Measurements from ENCODE around the gene JCAD.

The JCAD gene

DNA sequence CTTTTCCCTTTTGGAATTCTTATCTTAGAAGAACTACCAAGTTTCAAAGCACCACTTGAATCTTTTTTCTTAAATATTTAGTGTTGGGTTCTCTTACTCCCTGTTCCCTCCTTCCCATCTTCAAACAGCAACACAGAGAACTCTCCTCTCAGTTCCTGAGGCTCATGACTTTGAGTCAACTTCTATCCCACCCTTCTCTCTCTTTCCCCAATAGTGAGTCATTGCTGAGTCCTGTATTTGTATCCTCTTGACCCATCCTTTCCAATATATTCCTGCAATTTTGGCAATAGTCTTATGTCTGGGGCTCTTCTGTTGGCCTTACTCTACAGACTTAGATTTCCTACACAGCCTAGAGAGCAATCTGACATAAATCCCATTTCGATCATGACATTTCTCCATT lies 20.8 kb upstream of the JCAD start:
- no peaks in the 10 kb centered on the region for H3K79me1 ChIP-seq (replicated peaks; ENCODE audit: low read length, poor library complexity, severe bottlenecking)
- H2BK120ac ChIP-seq (ENCODE audit: low read depth, low read length), result no peak overlapping the region
- no peak overlapping the region for H3K23ac ChIP-seq (ENCODE audit: low read length in 2 of 2)
- no peaks in the 10 kb centered on the region for H3K36me3 ChIP-seq (ENCODE audit: control insufficient read depth in 1 of 2, insufficient read depth in 2 of 2, low read depth in 1 of 2, low read length in 2 of 2)
- H4K8ac ChIP-seq (ENCODE audit: low read length), result no peak overlapping the region
- H3K27me3 ChIP-seq (ENCODE audit: control insufficient read depth in 1 of 2, insufficient read depth in 1 of 2, low read length in 2 of 2), result no peaks in the 10 kb centered on the region
- H3K4me1 ChIP-seq (ENCODE audit: control insufficient read depth, insufficient read depth, low read depth, low read length), result no peaks in the 10 kb centered on the region
- H2AK5ac ChIP-seq (ENCODE audit: low read length, severe bottlenecking), result no peak overlapping the region
- WGBS, result 98% methylated on average over 1 of the region's 1 CpG
- H3K18ac ChIP-seq (ENCODE audit: low read depth in 1 of 2, low read length in 2 of 2), result no peak overlapping the region
- H2AFZ ChIP-seq (ENCODE audit: low read depth, low read length), result no peak overlapping the region
- no peak overlapping the region for H3K4me2 ChIP-seq (ENCODE audit: low read length, poor library complexity, severe bottlenecking)
- H3K4ac ChIP-seq (ENCODE audit: low read depth in 1 of 2, low read length in 2 of 2), result no peak overlapping the region
- H3K14ac ChIP-seq (ENCODE audit: low read length in 2 of 2), result no peak overlapping the region
- H2BK15ac ChIP-seq (ENCODE audit: low read depth, poor library complexity, severe bottlenecking), result no peak overlapping the region
- H2BK5ac ChIP-seq (ENCODE audit: low read depth, low read length, poor library complexity, severe bottlenecking), result no peak overlapping the region
- no peak overlapping the region for H4K91ac ChIP-seq (ENCODE audit: low read length)
- peak; percentile 28 for DNase-seq
- no peak overlapping the region for H3K27ac ChIP-seq (ENCODE audit: low read length, poor library complexity, severe bottlenecking)
- peak overlapping the region; percentile 66 for H3K9ac ChIP-seq (ENCODE audit: low read length)
- no peak overlapping the region for H2BK12ac ChIP-seq (ENCODE audit: low read length in 2 of 2)
- H3K4me3 ChIP-seq (ENCODE audit: insufficient read depth in 1 of 2, low read depth in 1 of 2, low read length in 2 of 2), result no peak overlapping the region
- no peaks in the 10 kb centered on the region for H3K9me3 ChIP-seq (ENCODE audit: control insufficient read depth, low read length)

DNA sequence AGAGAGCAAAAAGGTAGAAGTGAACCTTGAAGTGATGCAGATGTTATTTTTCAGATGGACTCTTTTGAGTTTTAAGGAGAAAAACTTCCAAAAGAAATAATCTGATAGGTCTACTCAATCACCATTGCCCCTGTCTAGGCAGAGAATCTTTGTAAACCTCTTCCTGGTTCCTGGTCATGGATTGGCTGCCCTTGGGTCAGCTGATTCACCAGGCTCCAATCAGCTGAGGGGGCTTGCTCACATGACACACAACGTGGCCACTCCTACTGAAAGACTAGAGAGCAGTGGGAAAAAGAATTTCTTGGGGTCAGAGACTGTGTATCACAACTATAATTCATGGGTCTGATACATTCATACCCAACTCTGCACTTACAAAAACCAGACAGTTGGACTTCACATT lies 20.0 kb upstream of the JCAD start:
- Histone ChIP-seq H2BK5ac (ENCODE audit: low read depth, low read length, poor library complexity, severe bottlenecking) (no peak overlapping the region), H2AK5ac (ENCODE audit: low read length, severe bottlenecking) (no peak overlapping the region), H2BK120ac (ENCODE audit: low read depth, low read length) (no peak overlapping the region), H2BK15ac (ENCODE audit: low read depth, poor library complexity, severe bottlenecking) (no peak overlapping the region), H3K4ac (ENCODE audit: low read depth in 1 of 2, low read length in 2 of 2) (no peak overlapping the region), H3K14ac (ENCODE audit: low read length in 2 of 2) (no peak overlapping the region), H3K27ac (ENCODE audit: low read length, poor library complexity, severe bottlenecking) (no peak overlapping the region), H3K4me1 (ENCODE audit: control insufficient read depth, insufficient read depth, low read depth, low read length) (no peaks in the 10 kb centered on the region), H4K8ac (ENCODE audit: low read length) (no peak overlapping the region), H3K23ac (ENCODE audit: low read length in 2 of 2) (no peak overlapping the region), H3K4me3 (ENCODE audit: insufficient read depth in 1 of 2, low read depth in 1 of 2, low read length in 2 of 2) (no peak overlapping the region), H3K18ac (ENCODE audit: low read depth in 1 of 2, low read length in 2 of 2) (no peak overlapping the region), H3K9ac (ENCODE audit: low read length) (peak overlapping the region; percentile 66), H3K9me3 (ENCODE audit: control insufficient read depth, low read length) (no peaks in the 10 kb centered on the region), H3K79me1 (replicated peaks; ENCODE audit: low read length, poor library complexity, severe bottlenecking) (no peaks in the 10 kb centered on the region), H3K27me3 (ENCODE audit: control insufficient read depth in 1 of 2, insufficient read depth in 1 of 2, low read length in 2 of 2) (no peaks in the 10 kb centered on the region), H2BK12ac (ENCODE audit: low read length in 2 of 2) (no peak overlapping the region), H3K4me2 (ENCODE audit: low read length, poor library complexity, severe bottlenecking) (no peak overlapping the region), H4K91ac (ENCODE audit: low read length) (no peak overlapping the region), H3K36me3 (ENCODE audit: control insufficient read depth in 1 of 2, insufficient read depth in 2 of 2, low read depth in 1 of 2, low read length in 2 of 2) (no peaks in the 10 kb centered on the region), H2AFZ (ENCODE audit: low read depth, low read length) (no peak overlapping the region)
- WGBS, result 100% methylated on average over 1 of the region's 1 CpG
- DNase-seq, result no peak

DNA sequence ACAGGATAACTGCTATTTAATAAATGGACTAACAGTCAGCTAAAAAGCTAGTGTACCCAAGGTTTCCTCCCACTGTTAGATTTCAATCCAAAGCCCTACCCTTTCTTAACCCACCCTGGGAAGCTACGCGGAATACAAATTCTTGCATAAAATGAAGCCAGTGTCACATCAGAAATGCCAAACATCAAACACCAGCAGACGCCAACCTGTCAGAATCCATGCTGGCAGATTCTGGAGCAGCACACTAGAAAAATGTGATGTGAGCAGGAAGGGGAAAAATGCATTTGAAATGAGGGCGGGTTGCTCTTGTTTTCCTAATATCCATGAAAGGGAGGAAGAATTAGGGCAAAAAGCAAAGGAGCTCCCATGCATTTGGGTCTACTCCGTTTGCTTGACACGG lies 16.1 kb upstream of the JCAD start:
- 94% methylated on average over 6 of the region's 6 CpGs for WGBS
- no peaks in the 10 kb centered on the region for H3K27me3 ChIP-seq (ENCODE audit: control insufficient read depth in 1 of 2, insufficient read depth in 1 of 2, low read length in 2 of 2)
- H3K4ac ChIP-seq (ENCODE audit: low read depth in 1 of 2, low read length in 2 of 2), result no peak overlapping the region
- H2AK5ac ChIP-seq (ENCODE audit: low read length, severe bottlenecking), result no peak overlapping the region
- no peak overlapping the region for H2BK120ac ChIP-seq (ENCODE audit: low read depth, low read length)
- H3K79me1 ChIP-seq (replicated peaks; ENCODE audit: low read length, poor library complexity, severe bottlenecking), result no peaks in the 10 kb centered on the region
- H3K14ac ChIP-seq (ENCODE audit: low read length in 2 of 2), result no peak overlapping the region
- H3K9me3 ChIP-seq (ENCODE audit: control insufficient read depth, low read length), result no peaks in the 10 kb centered on the region
- no peak overlapping the region for H3K4me3 ChIP-seq (ENCODE audit: insufficient read depth in 1 of 2, low read depth in 1 of 2, low read length in 2 of 2)
- H4K91ac ChIP-seq (ENCODE audit: low read length), result no peak overlapping the region
- H4K8ac ChIP-seq (ENCODE audit: low read length), result no peak overlapping the region
- no peak overlapping the region for H3K18ac ChIP-seq (ENCODE audit: low read depth in 1 of 2, low read length in 2 of 2)
- H3K4me2 ChIP-seq (ENCODE audit: low read length, poor library complexity, severe bottlenecking), result no peak overlapping the region
- H2BK5ac ChIP-seq (ENCODE audit: low read depth, low read length, poor library complexity, severe bottlenecking), result no peak overlapping the region
- no peak overlapping the region for H3K9ac ChIP-seq (ENCODE audit: low read length)
- no peaks in the 10 kb centered on the region for H3K4me1 ChIP-seq (ENCODE audit: control insufficient read depth, insufficient read depth, low read depth, low read length)
- DNase-seq, result no peak
- no peak overlapping the region for H2AFZ ChIP-seq (ENCODE audit: low read depth, low read length)
- no peaks in the 10 kb centered on the region for H3K36me3 ChIP-seq (ENCODE audit: control insufficient read depth in 1 of 2, insufficient read depth in 2 of 2, low read depth in 1 of 2, low read length in 2 of 2)
- no peak overlapping the region for H3K23ac ChIP-seq (ENCODE audit: low read length in 2 of 2)
- H2BK12ac ChIP-seq (ENCODE audit: low read length in 2 of 2), result no peak overlapping the region
- H3K27ac ChIP-seq (ENCODE audit: low read length, poor library complexity, severe bottlenecking), result no peak overlapping the region
- no peak overlapping the region for H2BK15ac ChIP-seq (ENCODE audit: low read depth, poor library complexity, severe bottlenecking)

DNA sequence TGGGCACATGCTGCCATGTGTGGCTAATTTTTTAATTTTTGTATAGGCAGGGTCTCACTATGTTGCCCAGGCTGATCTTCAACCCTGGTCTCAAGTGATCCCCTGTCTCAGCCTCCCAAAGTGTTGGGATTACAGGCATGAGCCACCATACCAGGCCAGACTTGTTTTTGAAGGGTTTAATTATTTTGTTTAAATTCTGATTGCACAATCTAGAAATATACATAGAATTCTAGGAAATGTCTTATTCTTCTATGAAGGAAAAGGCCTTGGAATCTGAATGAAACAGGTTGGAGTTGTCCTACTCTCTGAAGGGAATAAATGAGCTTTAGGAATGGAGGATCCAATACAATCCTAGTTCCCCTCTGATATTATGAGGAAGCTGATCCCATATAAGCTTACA lies 15.5 kb upstream of the JCAD start:
- Histone ChIP-seq H3K4me2 (ENCODE audit: low read length, poor library complexity, severe bottlenecking) (no peak overlapping the region), H3K4me3 (ENCODE audit: insufficient read depth in 1 of 2, low read depth in 1 of 2, low read length in 2 of 2) (no peak overlapping the region)

More for the DNA sequence above, 15.5 kb upstream of the JCAD start:
- DNase-seq, result no peak
- Histone ChIP-seq H3K4me1 (ENCODE audit: control insufficient read depth, insufficient read depth, low read depth, low read length) (no peaks in the 10 kb centered on the region), H3K9ac (ENCODE audit: low read length) (no peak overlapping the region), H2AFZ (ENCODE audit: low read depth, low read length) (no peak overlapping the region), H3K4ac (ENCODE audit: low read depth in 1 of 2, low read length in 2 of 2) (no peak overlapping the region), H3K36me3 (ENCODE audit: control insufficient read depth in 1 of 2, insufficient read depth in 2 of 2, low read depth in 1 of 2, low read length in 2 of 2) (no peaks in the 10 kb centered on the region), H4K8ac (ENCODE audit: low read length) (no peak overlapping the region), H4K91ac (ENCODE audit: low read length) (no peak overlapping the region), H3K27me3 (ENCODE audit: control insufficient read depth in 1 of 2, insufficient read depth in 1 of 2, low read length in 2 of 2) (no peaks in the 10 kb centered on the region), H3K79me1 (replicated peaks; ENCODE audit: low read length, poor library complexity, severe bottlenecking) (no peaks in the 10 kb centered on the region), H2AK5ac (ENCODE audit: low read length, severe bottlenecking) (no peak overlapping the region), H3K27ac (ENCODE audit: low read length, poor library complexity, severe bottlenecking) (no peak overlapping the region), H3K23ac (ENCODE audit: low read length in 2 of 2) (no peak overlapping the region), H2BK120ac (ENCODE audit: low read depth, low read length) (no peak overlapping the region), H3K14ac (ENCODE audit: low read length in 2 of 2) (no peak overlapping the region), H3K18ac (ENCODE audit: low read depth in 1 of 2, low read length in 2 of 2) (no peak overlapping the region), H2BK5ac (ENCODE audit: low read depth, low read length, poor library complexity, severe bottlenecking) (no peak overlapping the region), H3K9me3 (ENCODE audit: control insufficient read depth, low read length) (no peaks in the 10 kb centered on the region), H2BK12ac (ENCODE audit: low read length in 2 of 2) (no peak overlapping the region), H2BK15ac (ENCODE audit: low read depth, poor library complexity, severe bottlenecking) (no peak overlapping the region)
